OCI-LY1 (cell line): ENCODE results near the gene NUP188.
A peak's percentile ranks its signal among the peaks of the same experiment; 100 is the strongest.

Source experiments
- H2AFZ ChIP-seq: fragments of 200-600 bp; sonication (generic), shearing (Covaris generic); 2 replicates; pipeline ENCODE4 v1.6.0; 2014; ENCODE audit warnings: antibody characterized with exemption, mild to moderate bottlenecking, low read length
- H3F3A ChIP-seq: fragments of 200-600 bp; sonication (generic), shearing (Covaris generic); 2 replicates; pipeline ENCODE4 v1.6.0; 2014; ENCODE audit warnings: mild to moderate bottlenecking, antibody characterized with exemption, low read length, moderate library complexity; ENCODE audit not compliant: insufficient read depth
- H3K27ac ChIP-seq: fragments of 200-600 bp; sonication (generic); 2 replicates; pipeline ENCODE4 v1.5.1; 2014; ENCODE audit warnings: low read length, mixed run types, mild to moderate bottlenecking, low read depth; ENCODE audit not compliant: poor library complexity, severe bottlenecking
- H3K27me3 ChIP-seq: fragments of 200-600 bp; sonication (generic); 2 replicates; pipeline ENCODE4 v1.6.0; 2014; ENCODE audit warnings: antibody characterized with exemption, mild to moderate bottlenecking, low read length, moderate library complexity; ENCODE audit not compliant: insufficient read depth
- H3K36me3 ChIP-seq: fragments of 200-600 bp; sonication (generic); 2 replicates; pipeline ENCODE4 v1.6.1; 2014; ENCODE audit warnings: mild to moderate bottlenecking, antibody characterized with exemption, low read length, moderate library complexity, mixed read lengths; ENCODE audit not compliant: insufficient read depth
- H3K4me1 ChIP-seq: fragments of 200-600 bp; sonication (generic); 2 replicates; pipeline ENCODE4 v1.5.1; 2014; ENCODE audit warnings: mild to moderate bottlenecking, low read length, moderate library complexity; ENCODE audit not compliant: insufficient read depth, severe bottlenecking
- H3K4me2 ChIP-seq: fragments of 200-600 bp; sonication (generic), shearing (Covaris generic); 2 replicates; pipeline ENCODE4 v1.6.1; 2014; ENCODE audit warnings: low read length
- H3K4me3 ChIP-seq: fragments of 200-600 bp; sonication (generic); 2 replicates; pipeline ENCODE4 v1.5.1; 2014; ENCODE audit warnings: low read length, low read depth, mild to moderate bottlenecking, mixed read lengths; ENCODE audit not compliant: poor library complexity, severe bottlenecking
- H3K79me2 ChIP-seq: fragments of 200-600 bp; shearing (Covaris generic); 2 replicates; pipeline ENCODE4 v1.6.1; 2016; ENCODE audit warnings: mixed run types, low read length, mixed read lengths; ENCODE audit not compliant: insufficient read depth
- H3K9ac ChIP-seq: fragments of 200-600 bp; sonication (generic), shearing (Covaris generic); 2 replicates; pipeline ENCODE4 v1.6.1; 2014; ENCODE audit warnings: mild to moderate bottlenecking, low read length, mixed read lengths
- H3K9me2 ChIP-seq: fragments of 200-600 bp; sonication (generic), shearing (Covaris generic); 2 replicates; pipeline ENCODE4 v1.6.1; 2014; ENCODE audit warnings: low read depth, mild to moderate bottlenecking, low read length, mixed read lengths
- H3K9me3 ChIP-seq: fragments of 200-600 bp; shearing (Covaris generic); 2 replicates; pipeline ENCODE4 v1.6.1; 2014; ENCODE audit warnings: low read length, mixed read lengths
- H4K20me1 ChIP-seq: fragments of 200-600 bp; sonication (generic), shearing (Covaris generic); 2 replicates; pipeline ENCODE4 v1.6.0; 2016; ENCODE audit warnings: mild to moderate bottlenecking, low read length; ENCODE audit not compliant: insufficient read depth
- EZH2 ChIP-seq: fragments of 200-600 bp; sonication (generic), shearing (Covaris generic); IDR thresholded peaks from 2 replicates; pipeline ENCODE4 v1.8.0; 2017; ENCODE audit warnings: borderline replicate concordance, mixed run types, mild to moderate bottlenecking, antibody characterized with exemption, low read length, moderate library complexity, mixed read lengths
- TF ChIP-seq, protein P1 (sequence below): fragments of 200-600 bp; sonication (generic), shearing (Covaris generic); IDR thresholded peaks from 2 replicates; pipeline ENCODE4 v1.5.1; 2017; ENCODE audit warnings: mild to moderate bottlenecking, antibody characterized with exemption, low read length, moderate library complexity, mixed read lengths

Gene NUP188

DNA sequence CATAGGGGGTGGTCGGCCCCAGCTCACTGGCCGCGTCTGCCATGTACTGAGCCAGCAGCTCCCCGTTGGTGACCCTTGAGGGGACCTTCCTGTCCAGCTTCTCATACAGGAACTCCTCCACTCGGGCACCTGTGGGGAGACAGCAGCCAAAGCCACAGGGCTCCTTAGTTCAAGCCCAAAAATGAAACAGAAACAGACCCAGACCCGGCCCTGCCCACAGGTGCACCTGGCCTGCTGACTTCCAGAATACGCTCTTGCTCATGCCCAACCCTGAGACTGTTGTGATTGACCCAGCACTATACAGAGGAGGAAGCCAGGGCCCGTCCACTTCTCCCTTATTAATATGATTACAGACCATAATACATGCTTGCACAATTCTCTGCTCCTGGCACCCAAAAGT, 73.6 kb downstream of the NUP188 start:
- Histone ChIP-seq H3K27ac (peak overlapping the region; percentile 87), H3F3A (no peaks in the 10 kb centered on the region), H3K4me1 (peaks cover 43% of the 10 kb centered on the region), H3K9me3 (no peaks in the 10 kb centered on the region), H3K4me3 (peak overlapping the region; percentile 36), H3K27me3 (no peaks in the 10 kb centered on the region), H3K79me2 (no peaks in the 10 kb centered on the region), H2AFZ (no peak overlapping the region), H3K9me2 (no peaks in the 10 kb centered on the region), H3K4me2 (peak overlapping the region; percentile 48), H3K36me3 (peaks cover 6% of the 10 kb centered on the region; the same call in 1 of the 2 replicates), H4K20me1 (no peaks in the 10 kb centered on the region), H3K9ac (peak overlapping the region; percentile 31)
- TF ChIP-seq, protein P1, sequence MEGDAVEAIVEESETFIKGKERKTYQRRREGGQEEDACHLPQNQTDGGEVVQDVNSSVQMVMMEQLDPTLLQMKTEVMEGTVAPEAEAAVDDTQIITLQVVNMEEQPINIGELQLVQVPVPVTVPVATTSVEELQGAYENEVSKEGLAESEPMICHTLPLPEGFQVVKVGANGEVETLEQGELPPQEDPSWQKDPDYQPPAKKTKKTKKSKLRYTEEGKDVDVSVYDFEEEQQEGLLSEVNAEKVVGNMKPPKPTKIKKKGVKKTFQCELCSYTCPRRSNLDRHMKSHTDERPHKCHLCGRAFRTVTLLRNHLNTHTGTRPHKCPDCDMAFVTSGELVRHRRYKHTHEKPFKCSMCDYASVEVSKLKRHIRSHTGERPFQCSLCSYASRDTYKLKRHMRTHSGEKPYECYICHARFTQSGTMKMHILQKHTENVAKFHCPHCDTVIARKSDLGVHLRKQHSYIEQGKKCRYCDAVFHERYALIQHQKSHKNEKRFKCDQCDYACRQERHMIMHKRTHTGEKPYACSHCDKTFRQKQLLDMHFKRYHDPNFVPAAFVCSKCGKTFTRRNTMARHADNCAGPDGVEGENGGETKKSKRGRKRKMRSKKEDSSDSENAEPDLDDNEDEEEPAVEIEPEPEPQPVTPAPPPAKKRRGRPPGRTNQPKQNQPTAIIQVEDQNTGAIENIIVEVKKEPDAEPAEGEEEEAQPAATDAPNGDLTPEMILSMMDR = no peak
- TF ChIP-seq EZH2 = no peak

GRCh38 chr9:129022037-129022436, 74.5 kb downstream of the NUP188 start:
- peaks cover 6% of the 10 kb centered on the region; the same call in 1 of the 2 replicates for H3K79me2 ChIP-seq
- H3K4me1 ChIP-seq = peaks cover 52% of the 10 kb centered on the region
- H2AFZ ChIP-seq = no peak overlapping the region

GRCh38 chr9:129023036-129023907, 75.8 kb downstream of the NUP188 start:
- Histone ChIP-seq H3K9me2 (no peaks in the 10 kb centered on the region), H3K79me2 (peaks cover 12% of the 10 kb centered on the region; the same call in 1 of the 2 replicates), H3K27me3 (no peaks in the 10 kb centered on the region), H3K36me3 (peaks cover 6% of the 10 kb centered on the region; the same call in 1 of the 2 replicates), H3F3A (no peaks in the 10 kb centered on the region), H3K27ac (peak overlapping the region; percentile 67), H3K9me3 (no peaks in the 10 kb centered on the region), H3K4me2 (no peak overlapping the region), H3K9ac (no peak overlapping the region; the same call in 1 of the 2 replicates), H2AFZ (no peak overlapping the region), H3K4me1 (peaks cover 57% of the 10 kb centered on the region), H3K4me3 (no peak overlapping the region), H4K20me1 (no peaks in the 10 kb centered on the region)
- no peak for TF ChIP-seq EZH2
- TF ChIP-seq, protein P1 = no peak

More at GRCh38 chr9:129022037-129022436, 74.5 kb downstream of the NUP188 start:
- Histone ChIP-seq H3K27me3 (no peaks in the 10 kb centered on the region), H3K4me3 (no peak overlapping the region), H3K36me3 (peaks cover 6% of the 10 kb centered on the region; the same call in 1 of the 2 replicates), H3K9ac (peak overlapping the region; percentile 25; the same call in 1 of the 2 replicates), H3K27ac (peak overlapping the region; percentile 67), H4K20me1 (no peaks in the 10 kb centered on the region), H3K9me3 (no peaks in the 10 kb centered on the region), H3K9me2 (no peaks in the 10 kb centered on the region), H3K4me2 (peak overlapping the region; percentile 23; the same call in 1 of the 2 replicates), H3F3A (no peaks in the 10 kb centered on the region)
- no peak for TF ChIP-seq EZH2
- TF ChIP-seq, protein P1 = no peak
